ENCODE measurements around the gene PPP1R2C.

- TF ChIP-seq CTCF (IDR thresholded peaks at IDR 0.05; ENCODE audit: insufficient read depth, low read depth, low read length) (no peak), EZH2 (IDR thresholded peaks at IDR 0.05; ENCODE audit: insufficient read depth, low read length) (no peak)
These were observed 5.1 kb downstream of the PPP1R2C start for GRCh38 chrX:42772874-42773273.
